NCI-H748 (cell line): ENCODE measurements around the gene AQP9.

ENCODE experiments used
- DNase-seq: peaks from one replicate; lab custom pipeline; 2025; ENCODE audit not compliant: unreplicated experiment; lab: John Stamatoyannopoulos, UW

AQP9 gene

GRCh38 chr15:58221591-58222241, 83.5 kb downstream of the AQP9 start:
- DNase-seq: no peak

DNA sequence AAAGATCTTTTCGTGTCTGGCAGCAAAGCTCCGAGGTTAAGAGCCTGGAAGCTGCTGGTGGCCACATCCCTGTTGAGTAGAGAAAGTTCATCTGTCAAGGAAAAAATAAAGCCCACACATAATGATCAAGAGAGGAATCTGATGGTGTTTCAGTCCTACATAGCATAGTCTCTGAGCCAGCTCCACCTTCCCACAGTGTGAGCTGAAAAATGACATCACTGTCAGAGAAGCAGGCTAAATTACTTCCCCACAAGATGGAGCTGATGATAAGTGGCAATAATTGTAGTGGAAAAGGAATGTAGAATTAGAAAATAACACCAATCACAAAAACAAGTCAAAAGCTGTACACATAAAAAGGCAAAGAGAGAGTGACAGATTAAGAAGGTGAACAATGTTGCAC, 84.5 kb downstream of the AQP9 start:
- DNase-seq: no peak

GRCh38 chr15:58223432-58223831, 85.3 kb downstream of the AQP9 start:
- no peak for DNase-seq

DNA sequence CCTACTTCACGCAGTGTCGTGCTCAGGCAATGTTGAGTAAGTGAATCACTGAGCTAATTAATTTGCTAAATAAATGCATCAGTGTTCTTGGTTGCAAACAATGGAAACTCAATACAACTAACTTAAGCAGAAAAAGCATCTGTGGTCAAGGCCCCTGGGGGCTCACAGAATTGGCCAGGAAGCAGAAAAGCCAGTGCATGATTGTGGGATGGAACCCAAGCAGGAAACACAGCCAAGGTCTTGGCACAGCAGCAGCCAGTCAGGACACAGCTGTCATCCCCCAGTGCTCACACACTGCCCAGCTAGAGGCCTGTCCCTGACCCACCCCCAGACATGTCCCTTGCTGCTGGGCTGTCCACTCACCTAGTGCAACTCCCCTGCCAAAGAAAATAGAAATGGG, 85.9 kb downstream of the AQP9 start:
- DNase-seq: no peak

- DNase-seq: peak; percentile 76
Measured at GRCh38 chr15:58227706-58228543, 89.7 kb downstream of the AQP9 start.

DNA sequence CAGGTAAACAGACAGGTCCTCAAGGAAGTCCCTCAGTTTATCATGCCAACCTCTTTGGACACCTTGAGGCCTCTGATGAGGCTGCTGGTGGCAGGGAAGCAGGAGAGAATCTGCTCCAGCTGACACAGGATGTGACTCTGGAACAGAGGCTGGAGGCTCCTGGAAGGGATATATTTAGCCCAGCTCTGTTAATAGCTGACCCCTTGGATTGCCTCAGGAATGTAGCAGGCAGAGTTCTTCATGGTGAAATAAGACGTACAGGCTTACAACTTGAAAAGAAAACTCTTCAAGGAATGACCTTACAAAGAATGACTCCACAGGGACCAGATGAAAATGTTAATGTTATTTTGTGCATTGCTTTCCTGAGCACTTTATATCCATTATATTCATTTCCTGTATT, 90.5 kb downstream of the AQP9 start:
- peak; percentile 18 for DNase-seq

DNA sequence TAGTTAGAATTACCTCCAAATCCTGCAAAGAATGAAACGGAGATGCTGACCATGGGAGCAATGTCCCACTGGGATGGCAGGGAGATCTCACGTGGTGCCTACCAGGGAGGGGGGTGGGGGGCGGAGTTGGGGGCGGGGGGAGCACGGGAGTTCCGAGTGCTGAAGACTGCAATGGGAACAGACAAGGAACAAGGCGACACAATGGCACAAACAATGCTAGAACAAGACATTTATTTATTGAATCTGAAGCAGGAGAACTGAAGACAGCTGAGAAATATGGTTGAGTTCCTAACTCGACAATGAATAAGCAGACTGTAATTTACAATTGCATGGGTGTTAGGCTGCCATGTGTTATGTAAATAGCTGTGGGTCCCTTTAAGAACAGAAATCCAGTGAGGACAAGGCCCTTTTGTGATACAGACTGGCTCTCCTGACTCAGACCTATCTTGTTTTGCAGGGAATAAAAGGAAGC, 91.2 kb downstream of the AQP9 start:
- DNase-seq: peak; percentile 48

- no peak for DNase-seq
Measured at GRCh38 chr15:58232281-58233065, 94.3 kb downstream of the AQP9 start.

DNA sequence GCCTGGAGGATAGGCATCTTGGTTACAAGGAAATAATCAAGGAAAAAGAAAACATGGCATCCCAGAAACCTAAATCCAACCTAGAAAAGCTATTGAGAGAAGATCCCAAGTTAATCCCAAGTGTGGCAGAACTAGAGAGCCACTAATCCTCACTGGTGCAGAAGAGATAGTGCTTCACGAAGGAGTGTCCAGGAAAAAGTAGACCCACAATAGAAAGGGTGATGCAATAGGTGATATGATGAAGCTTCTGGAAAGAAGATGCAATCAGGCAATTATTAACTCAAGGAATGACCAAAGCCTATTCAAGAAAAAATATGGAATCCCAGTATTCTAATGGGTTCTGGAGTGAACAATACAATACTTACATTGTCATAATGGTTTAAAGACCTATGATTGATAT, 95.2 kb downstream of the AQP9 start:
- DNase-seq: no peak
